HepG2 (cell line): ENCODE data around the gene ZNF318. TPM values are rescaled to one million over a fixed set of nuclear protein-coding genes. Genes with fewer than 3 reads are reported as not detected.
A peak's percentile ranks its signal among the peaks of the same experiment; 100 is the strongest.

Source experiments
- ATF4 ChIP-seq, 2 experiments: fragments of 450-650 bp in 1 of 2; sonication (generic) in 1 of 2; formaldehyde crosslinking; IDR thresholded peaks; 2 replicates each; pipeline versions ENCODE4 v1.5.0 to v1.8.0; 2020 to 2022; ENCODE audit warnings: mild to moderate bottlenecking in 1 of 2, missing genetic modification reagents in 1 of 2
- BRCA1 ChIP-seq: sonication (generic); formaldehyde crosslinking; IDR thresholded peaks from 2 replicates; pipeline ENCODE4 v1.4.0; 2020; ENCODE audit warnings: missing genetic modification reagents
- EP300 ChIP-seq, 3 experiments: sonication (generic) in 1 of 3; formaldehyde crosslinking in 1 of 3; IDR thresholded peaks; 2 replicates each; pipeline versions ENCODE4 v1.5.1 to v1.6.1; 2011 to 2020; ENCODE audit warnings: low read depth in 2 of 3, low read length in 2 of 3, borderline replicate concordance in 1 of 3, improper control_type of control experiment in 1 of 3, mild to moderate bottlenecking in 1 of 3, missing genetic modification reagents in 1 of 3, moderate library complexity in 1 of 3
- GABPA ChIP-seq, 2 experiments: IDR thresholded peaks; 2 replicates each; pipeline ENCODE4 v1.6.1; 2011 to 2016; ENCODE audit warnings: low read depth in 2 of 2, low read length in 1 of 2, missing biosample characterization in 1 of 2, missing genetic modification characterization in 1 of 2
- GABPB1 ChIP-seq: IDR thresholded peaks from 2 replicates; pipeline ENCODE4 v1.6.1; 2016; ENCODE audit warnings: mild to moderate bottlenecking, missing genetic modification reagents, moderate library complexity, missing compliant biosample characterization
- ISX ChIP-seq: sonication (generic); formaldehyde crosslinking; conservative IDR thresholded peaks from 2 replicates; pipeline ENCODE4 v1.5.0; 2020; ENCODE audit warnings: missing genetic modification reagents
- NFIC ChIP-seq: IDR thresholded peaks from 2 replicates; pipeline ENCODE4 v1.6.1; 2012; ENCODE audit warnings: mild to moderate bottlenecking, low read length, inconsistent platforms
- POLR2AphosphoS5 ChIP-seq: IDR thresholded peaks from 2 replicates; pipeline ENCODE4 v1.6.1; 2012; ENCODE audit warnings: low read depth, low read length
- SIN3B ChIP-seq: fragments of 150-350 bp; IDR thresholded peaks from 2 replicates; pipeline ENCODE4 v1.6.1; 2014; ENCODE audit warnings: low read length
- SP4 ChIP-seq: sonication (generic); formaldehyde crosslinking; IDR thresholded peaks from 2 replicates; pipeline ENCODE4 v1.8.1; 2023; ENCODE audit warnings: mild to moderate bottlenecking, missing genetic modification reagents
- SUZ12 ChIP-seq: fragments of 150-350 bp; IDR thresholded peaks from 2 replicates; pipeline ENCODE4 v1.6.1; 2014; ENCODE audit warnings: low read depth, low read length
- ZNF12 ChIP-seq: sonication (generic); formaldehyde crosslinking; IDR thresholded peaks from 2 replicates; pipeline ENCODE4 v1.5.0; 2020; ENCODE audit warnings: missing genetic modification reagents
- ZNF674 ChIP-seq: sonication (generic); formaldehyde crosslinking; IDR thresholded peaks from 2 replicates; pipeline ENCODE4 v1.5.0; 2020; ENCODE audit warnings: low read depth, mild to moderate bottlenecking, missing genetic modification reagents
- ZNF768 ChIP-seq: sonication (generic); formaldehyde crosslinking; IDR thresholded peaks from 2 replicates; pipeline ENCODE4 v1.4.0; 2020; ENCODE audit warnings: missing genetic modification reagents
- ZNF782 ChIP-seq: sonication (generic); formaldehyde crosslinking; IDR thresholded peaks from 2 replicates; pipeline ENCODE4 v1.4.0; 2020; ENCODE audit warnings: missing genetic modification reagents, mild to moderate bottlenecking, borderline replicate concordance
- polyA plus RNA-seq, 8 experiments: library from polyadenylated mRNA; depleted of rRNA in 3 of 8; stranded (reverse) in 7 of 8; unstranded in 1 of 8; fragments of >200 nt; fragmentation: Illumina TruSeq in 4 of 8; extraction: Trizol in 4 of 8; gene quantifications; 2 replicates each; pipeline versions ENCODE4 v1.2.1 to v1.2.3, GENCODE V29; 2011 to 2016; ENCODE audit warnings: low read depth in 4 of 8, missing spikeins in 1 of 8, mixed read lengths in 1 of 8; ENCODE audit not compliant: insufficient read depth in 1 of 8
- total RNA-seq, 5 experiments: library from RNA; depleted of rRNA; stranded (reverse); fragments of >200 nt; fragmentation: Illumina TruSeq; extraction: Trizol; gene quantifications; 2 replicates each; pipeline ENCODE4 v1.2.3, GENCODE V29; 2016; ENCODE audit warnings: low read depth in 1 of 5
- TF ChIP-seq, protein P1 (sequence below): sonication (generic); formaldehyde crosslinking; IDR thresholded peaks from 2 replicates; pipeline ENCODE4 v1.4.0; 2020; ENCODE audit warnings: missing genetic modification reagents
- TF ChIP-seq, protein P2 (sequence below): sonication (generic); formaldehyde crosslinking; IDR thresholded peaks from 2 replicates; pipeline ENCODE4 v1.4.0; 2020; ENCODE audit warnings: mild to moderate bottlenecking, missing genetic modification reagents
- TF ChIP-seq, protein P3 (sequence below): sonication (generic); formaldehyde crosslinking; conservative IDR thresholded peaks from 2 replicates; pipeline ENCODE4 v1.8.1; 2023; ENCODE audit warnings: missing genetic modification reagents
- TF ChIP-seq, protein P4 (sequence below): sonication (generic); formaldehyde crosslinking; IDR thresholded peaks from 2 replicates; pipeline ENCODE4 v1.4.0; 2020; ENCODE audit warnings: missing genetic modification reagents

The ZNF318 gene
- total and polyA plus RNA-seq, 2 of the 13 experiments (the other 11 are each of a cell fraction or from before 2014, with no cell fraction given) = 13.0 to 14.5 TPM

DNA sequence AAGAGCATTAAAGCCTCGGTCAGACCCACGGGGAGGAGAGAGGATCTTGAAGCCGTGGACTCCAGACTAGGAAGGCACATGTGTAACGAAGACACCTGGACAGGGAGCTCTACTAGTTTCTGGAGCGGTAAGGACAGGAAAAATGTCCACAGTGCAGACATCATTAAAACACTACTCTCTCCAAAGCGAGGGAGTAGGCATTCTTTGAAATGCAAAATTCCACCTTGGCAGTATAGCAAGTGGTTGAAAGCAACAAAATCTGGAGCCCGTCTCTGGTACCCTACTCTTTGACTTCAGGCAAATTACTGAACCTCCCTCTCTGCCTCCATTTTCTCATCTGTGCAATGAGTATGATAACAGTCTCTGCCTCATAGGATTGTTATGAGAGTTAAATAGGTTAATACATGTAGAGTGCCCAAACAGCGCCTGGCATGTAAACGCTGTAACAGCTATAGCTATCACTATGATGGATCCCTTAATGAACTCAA is 60.4 kb downstream of the ZNF318 start (continued):
- TF ChIP-seq SP4 (CRISPR knock-in tag) (no peak), ATF4 (CRISPR knock-in tag; IDR thresholded peaks at IDR 0.05) (no peak), ISX (no peak), BRCA1 (no peak), ZNF768 (CRISPR knock-in tag) (no peak), ZNF12 (CRISPR knock-in tag) (no peak), GABPB1 (CRISPR knock-in tag) (no peak), NFIC (no peak), SIN3B (no peak), POLR2AphosphoS5 (peak; percentile 48), SUZ12 (no peak), ZNF674 (0 out of 2 replicates have a peak, but pooled peaks have one; percentile 3), ZNF782 (CRISPR knock-in tag) (no peak), GABPA (IDR thresholded peaks at IDR 0.05; ENCODE audit: low read depth, low read length) (no peak), GABPA (CRISPR knock-in tag; IDR thresholded peaks at IDR 0.05; ENCODE audit: low read depth) (no peak), EP300 (IDR thresholded peaks at IDR 0.05; ENCODE audit: low read depth in 2 of 2, low read length in 2 of 2) (no peak), EP300 (CRISPR knock-in tag; IDR thresholded peaks at IDR 0.05; ENCODE audit: borderline replicate concordance) (no peak)
- TF ChIP-seq, protein P1, sequence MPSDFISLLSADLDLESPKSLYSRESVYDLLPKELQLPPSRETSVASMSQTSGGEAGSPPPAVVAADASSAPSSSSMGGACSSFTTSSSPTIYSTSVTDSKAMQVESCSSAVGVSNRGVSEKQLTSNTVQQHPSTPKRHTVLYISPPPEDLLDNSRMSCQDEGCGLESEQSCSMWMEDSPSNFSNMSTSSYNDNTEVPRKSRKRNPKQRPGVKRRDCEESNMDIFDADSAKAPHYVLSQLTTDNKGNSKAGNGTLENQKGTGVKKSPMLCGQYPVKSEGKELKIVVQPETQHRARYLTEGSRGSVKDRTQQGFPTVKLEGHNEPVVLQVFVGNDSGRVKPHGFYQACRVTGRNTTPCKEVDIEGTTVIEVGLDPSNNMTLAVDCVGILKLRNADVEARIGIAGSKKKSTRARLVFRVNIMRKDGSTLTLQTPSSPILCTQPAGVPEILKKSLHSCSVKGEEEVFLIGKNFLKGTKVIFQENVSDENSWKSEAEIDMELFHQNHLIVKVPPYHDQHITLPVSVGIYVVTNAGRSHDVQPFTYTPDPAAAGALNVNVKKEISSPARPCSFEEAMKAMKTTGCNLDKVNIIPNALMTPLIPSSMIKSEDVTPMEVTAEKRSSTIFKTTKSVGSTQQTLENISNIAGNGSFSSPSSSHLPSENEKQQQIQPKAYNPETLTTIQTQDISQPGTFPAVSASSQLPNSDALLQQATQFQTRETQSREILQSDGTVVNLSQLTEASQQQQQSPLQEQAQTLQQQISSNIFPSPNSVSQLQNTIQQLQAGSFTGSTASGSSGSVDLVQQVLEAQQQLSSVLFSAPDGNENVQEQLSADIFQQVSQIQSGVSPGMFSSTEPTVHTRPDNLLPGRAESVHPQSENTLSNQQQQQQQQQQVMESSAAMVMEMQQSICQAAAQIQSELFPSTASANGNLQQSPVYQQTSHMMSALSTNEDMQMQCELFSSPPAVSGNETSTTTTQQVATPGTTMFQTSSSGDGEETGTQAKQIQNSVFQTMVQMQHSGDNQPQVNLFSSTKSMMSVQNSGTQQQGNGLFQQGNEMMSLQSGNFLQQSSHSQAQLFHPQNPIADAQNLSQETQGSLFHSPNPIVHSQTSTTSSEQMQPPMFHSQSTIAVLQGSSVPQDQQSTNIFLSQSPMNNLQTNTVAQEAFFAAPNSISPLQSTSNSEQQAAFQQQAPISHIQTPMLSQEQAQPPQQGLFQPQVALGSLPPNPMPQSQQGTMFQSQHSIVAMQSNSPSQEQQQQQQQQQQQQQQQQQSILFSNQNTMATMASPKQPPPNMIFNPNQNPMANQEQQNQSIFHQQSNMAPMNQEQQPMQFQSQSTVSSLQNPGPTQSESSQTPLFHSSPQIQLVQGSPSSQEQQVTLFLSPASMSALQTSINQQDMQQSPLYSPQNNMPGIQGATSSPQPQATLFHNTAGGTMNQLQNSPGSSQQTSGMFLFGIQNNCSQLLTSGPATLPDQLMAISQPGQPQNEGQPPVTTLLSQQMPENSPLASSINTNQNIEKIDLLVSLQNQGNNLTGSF = no peak
- TF ChIP-seq, protein P2, sequence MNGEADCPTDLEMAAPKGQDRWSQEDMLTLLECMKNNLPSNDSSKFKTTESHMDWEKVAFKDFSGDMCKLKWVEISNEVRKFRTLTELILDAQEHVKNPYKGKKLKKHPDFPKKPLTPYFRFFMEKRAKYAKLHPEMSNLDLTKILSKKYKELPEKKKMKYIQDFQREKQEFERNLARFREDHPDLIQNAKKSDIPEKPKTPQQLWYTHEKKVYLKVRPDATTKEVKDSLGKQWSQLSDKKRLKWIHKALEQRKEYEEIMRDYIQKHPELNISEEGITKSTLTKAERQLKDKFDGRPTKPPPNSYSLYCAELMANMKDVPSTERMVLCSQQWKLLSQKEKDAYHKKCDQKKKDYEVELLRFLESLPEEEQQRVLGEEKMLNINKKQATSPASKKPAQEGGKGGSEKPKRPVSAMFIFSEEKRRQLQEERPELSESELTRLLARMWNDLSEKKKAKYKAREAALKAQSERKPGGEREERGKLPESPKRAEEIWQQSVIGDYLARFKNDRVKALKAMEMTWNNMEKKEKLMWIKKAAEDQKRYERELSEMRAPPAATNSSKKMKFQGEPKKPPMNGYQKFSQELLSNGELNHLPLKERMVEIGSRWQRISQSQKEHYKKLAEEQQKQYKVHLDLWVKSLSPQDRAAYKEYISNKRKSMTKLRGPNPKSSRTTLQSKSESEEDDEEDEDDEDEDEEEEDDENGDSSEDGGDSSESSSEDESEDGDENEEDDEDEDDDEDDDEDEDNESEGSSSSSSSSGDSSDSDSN (CRISPR knock-in tag) = no peak
- TF ChIP-seq, protein P3, sequence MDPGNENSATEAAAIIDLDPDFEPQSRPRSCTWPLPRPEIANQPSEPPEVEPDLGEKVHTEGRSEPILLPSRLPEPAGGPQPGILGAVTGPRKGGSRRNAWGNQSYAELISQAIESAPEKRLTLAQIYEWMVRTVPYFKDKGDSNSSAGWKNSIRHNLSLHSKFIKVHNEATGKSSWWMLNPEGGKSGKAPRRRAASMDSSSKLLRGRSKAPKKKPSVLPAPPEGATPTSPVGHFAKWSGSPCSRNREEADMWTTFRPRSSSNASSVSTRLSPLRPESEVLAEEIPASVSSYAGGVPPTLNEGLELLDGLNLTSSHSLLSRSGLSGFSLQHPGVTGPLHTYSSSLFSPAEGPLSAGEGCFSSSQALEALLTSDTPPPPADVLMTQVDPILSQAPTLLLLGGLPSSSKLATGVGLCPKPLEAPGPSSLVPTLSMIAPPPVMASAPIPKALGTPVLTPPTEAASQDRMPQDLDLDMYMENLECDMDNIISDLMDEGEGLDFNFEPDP = no peak
- TF ChIP-seq, protein P4, sequence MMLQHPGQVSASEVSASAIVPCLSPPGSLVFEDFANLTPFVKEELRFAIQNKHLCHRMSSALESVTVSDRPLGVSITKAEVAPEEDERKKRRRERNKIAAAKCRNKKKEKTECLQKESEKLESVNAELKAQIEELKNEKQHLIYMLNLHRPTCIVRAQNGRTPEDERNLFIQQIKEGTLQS (CRISPR knock-in tag) = no peak
